Measurements from ENCODE around the gene SIRT7. TPM values are rescaled to one million over a fixed set of nuclear protein-coding genes. Genes with fewer than 3 reads are reported as not detected.
"Not testable (repeated sequence)": the region's sequence is repeated elsewhere in the genome, so short reads cannot be mapped to it uniquely, and the experiment has no call there.

Gene SIRT7
- total RNA-seq, 1 donor from 2014 or later, result 50.2 TPM

GRCh38 chr17:81958633-81959342 lies 40.8 kb upstream of the SIRT7 start:
- no peaks in the 10 kb centered on the region for H3K4me1 Mint-ChIP-seq (ENCODE audit: low read depth)
- H3K27me3 Mint-ChIP-seq (ENCODE audit: low read depth), result peaks cover 30% of the 10 kb centered on the region
- no peaks in the 10 kb centered on the region for H3K36me3 Mint-ChIP-seq (ENCODE audit: low read depth)
- H3K27ac Mint-ChIP-seq, result no peak overlapping the region
- peak overlapping the region; percentile 43 for H3K4me3 Mint-ChIP-seq (ENCODE audit: low read depth)
- no peaks in the 10 kb centered on the region for H3K9me3 Mint-ChIP-seq
- intact Hi-C loops (cut with micrococcal nuclease), result loop anchor here (1.0 kb wide), 1 partner anchor 62 kb away; no protein-coding TSS in a partner anchor
- DNase-seq (ENCODE audit: low spot score), result no peak

- Mint-ChIP-seq H3K9me3 (no peaks in the 10 kb centered on the region), H3K27me3 (ENCODE audit: low read depth) (peaks cover 22% of the 10 kb centered on the region), H3K4me3 (ENCODE audit: low read depth) (no peak overlapping the region), H3K4me1 (ENCODE audit: low read depth) (no peaks in the 10 kb centered on the region), H3K27ac (no peak overlapping the region), H3K36me3 (ENCODE audit: low read depth) (no peaks in the 10 kb centered on the region)
- intact Hi-C loops (cut with micrococcal nuclease), result loop anchor here (1.0 kb wide), 1 partner anchor 62 kb away; no protein-coding TSS in a partner anchor
- no peak for DNase-seq (ENCODE audit: low spot score)
These were observed 39.9 kb upstream of the SIRT7 start for GRCh38 chr17:81957691-81958432.

GRCh38 chr17:81956607-81957589 lies 38.9 kb upstream of the SIRT7 start:
- Mint-ChIP-seq H3K4me1 (ENCODE audit: low read depth) (no peaks in the 10 kb centered on the region), H3K9me3 (no peaks in the 10 kb centered on the region), H3K36me3 (ENCODE audit: low read depth) (no peaks in the 10 kb centered on the region), H3K4me3 (ENCODE audit: low read depth) (no peak overlapping the region), H3K27me3 (ENCODE audit: low read depth) (peaks cover 16% of the 10 kb centered on the region), H3K27ac (no peak overlapping the region)
- intact Hi-C loops (cut with micrococcal nuclease), result no loop called here
- no peak for DNase-seq (ENCODE audit: low spot score)

- no peak for DNase-seq (ENCODE audit: low spot score)
- Mint-ChIP-seq H3K4me1 (ENCODE audit: low read depth) (no peaks in the 10 kb centered on the region), H3K36me3 (ENCODE audit: low read depth) (no peaks in the 10 kb centered on the region), H3K27me3 (ENCODE audit: low read depth) (peaks cover 19% of the 10 kb centered on the region), H3K4me3 (ENCODE audit: low read depth) (no peak overlapping the region), H3K27ac (no peak overlapping the region), H3K9me3 (no peaks in the 10 kb centered on the region)
- intact Hi-C loops (cut with micrococcal nuclease), result no loop called here
These were observed 38.0 kb upstream of the SIRT7 start for GRCh38 chr17:81955756-81956544.

- Mint-ChIP-seq H3K36me3 (ENCODE audit: low read depth) (no peaks in the 10 kb centered on the region), H3K27me3 (ENCODE audit: low read depth) (peaks cover 23% of the 10 kb centered on the region), H3K27ac (no peak overlapping the region), H3K4me1 (ENCODE audit: low read depth) (no peaks in the 10 kb centered on the region), H3K4me3 (ENCODE audit: low read depth) (no peak overlapping the region), H3K9me3 (no peaks in the 10 kb centered on the region)
- intact Hi-C loops (cut with micrococcal nuclease), result no loop called here
- DNase-seq (ENCODE audit: low spot score), result no peak
These were observed 37.2 kb upstream of the SIRT7 start for GRCh38 chr17:81955058-81955681.

GRCh38 chr17:81954131-81955057 lies 36.4 kb upstream of the SIRT7 start:
- Mint-ChIP-seq H3K4me3 (ENCODE audit: low read depth) (no peak overlapping the region), H3K36me3 (ENCODE audit: low read depth) (no peaks in the 10 kb centered on the region), H3K9me3 (no peaks in the 10 kb centered on the region), H3K4me1 (ENCODE audit: low read depth) (no peaks in the 10 kb centered on the region), H3K27me3 (ENCODE audit: low read depth) (peaks cover 23% of the 10 kb centered on the region), H3K27ac (no peak overlapping the region)
- no peak for DNase-seq (ENCODE audit: low spot score)
- intact Hi-C loops (cut with micrococcal nuclease), result no loop called here

- intact Hi-C loops (cut with micrococcal nuclease); H3K4me3 Mint-ChIP-seq (ENCODE audit: low read depth); H3K9me3 Mint-ChIP-seq; H3K27ac Mint-ChIP-seq; H3K36me3 Mint-ChIP-seq (ENCODE audit: low read depth); H3K4me1 Mint-ChIP-seq (ENCODE audit: low read depth); DNase-seq (ENCODE audit: low spot score): not testable (repeated sequence)
- H3K27me3 Mint-ChIP-seq (ENCODE audit: low read depth), result peaks cover 16% of the 10 kb centered on the region
These were observed 35.5 kb upstream of the SIRT7 start for GRCh38 chr17:81953443-81953842.

GRCh38 chr17:81952792-81953228 lies 34.8 kb upstream of the SIRT7 start:
- no peak for DNase-seq (ENCODE audit: low spot score)
- Mint-ChIP-seq H3K36me3 (ENCODE audit: low read depth) (no peaks in the 10 kb centered on the region), H3K27me3 (ENCODE audit: low read depth) (peaks cover 13% of the 10 kb centered on the region), H3K4me1 (ENCODE audit: low read depth) (no peaks in the 10 kb centered on the region), H3K4me3 (ENCODE audit: low read depth) (no peak overlapping the region), H3K9me3 (no peaks in the 10 kb centered on the region), H3K27ac (no peak overlapping the region)
- intact Hi-C loops (cut with micrococcal nuclease), result no loop called here

GRCh38 chr17:81951785-81952684 lies 34.1 kb upstream of the SIRT7 start:
- peaks cover 10% of the 10 kb centered on the region for H3K27me3 Mint-ChIP-seq (ENCODE audit: low read depth)
- intact Hi-C loops (cut with micrococcal nuclease), result no loop called here
- H3K4me1 Mint-ChIP-seq (ENCODE audit: low read depth), result no peaks in the 10 kb centered on the region
- no peak for DNase-seq (ENCODE audit: low spot score)
- H3K36me3 Mint-ChIP-seq (ENCODE audit: low read depth), result no peaks in the 10 kb centered on the region
- H3K27ac Mint-ChIP-seq, result no peak overlapping the region
- no peaks in the 10 kb centered on the region for H3K9me3 Mint-ChIP-seq
- H3K4me3 Mint-ChIP-seq (ENCODE audit: low read depth), result no peak overlapping the region

GRCh38 chr17:81950501-81950900 lies 32.5 kb upstream of the SIRT7 start:
- H3K36me3 Mint-ChIP-seq (ENCODE audit: low read depth), result no peaks in the 10 kb centered on the region
- H3K4me3 Mint-ChIP-seq (ENCODE audit: low read depth), result no peak overlapping the region
- H3K27me3 Mint-ChIP-seq (ENCODE audit: low read depth), result peaks cover 11% of the 10 kb centered on the region
- intact Hi-C loops (cut with micrococcal nuclease), result no loop called here
- H3K4me1 Mint-ChIP-seq (ENCODE audit: low read depth), result no peaks in the 10 kb centered on the region
- H3K27ac Mint-ChIP-seq, result no peak overlapping the region
- no peak for DNase-seq (ENCODE audit: low spot score)
- no peaks in the 10 kb centered on the region for H3K9me3 Mint-ChIP-seq

All from activated T-helper 2 cell treated with anti-CD3 and anti-CD28 coated beads, Interferon-gamma antibody, Interleukin-2, Interleukin-4, amounts not matched to agents 10 μg/mL and 5 μg/mL and 100 μg/mL, durations not matched to agents 14 hours and 24 hours and 36 hours (primary cell).